ENCODE measurements around the gene SNRNP25. TPM values are rescaled to one million over a fixed set of nuclear protein-coding genes. Genes with fewer than 3 reads are reported as not detected.

The SNRNP25 gene
- total and polyA plus RNA-seq, 4 experiments from 2014 or later, result 10.0 to 20.1 (median 11.3) TPM

DNA sequence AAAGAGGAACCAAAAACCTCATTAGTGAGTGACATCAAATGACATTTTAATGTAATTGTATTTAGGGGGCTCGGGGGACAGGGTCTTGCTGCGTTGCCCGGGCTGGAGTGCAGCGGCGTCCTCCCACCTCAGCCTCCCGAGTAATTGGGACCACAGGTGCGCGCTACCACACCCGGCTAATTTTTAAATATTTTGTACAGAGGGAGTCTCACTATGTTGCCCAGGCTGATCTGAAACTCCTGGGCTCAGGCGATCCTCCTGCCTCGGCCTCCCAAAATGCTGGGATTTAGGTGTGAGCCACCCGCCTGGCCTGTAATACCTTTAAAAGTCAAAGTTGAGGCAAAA, 581 bp downstream of the SNRNP25 start:
- H3K4me3 ChIP-seq (ENCODE audit: low read length in 2 of 2), result peak overlapping the region; percentile 57 to 84
- H3K27me3 ChIP-seq (ENCODE audit: insufficient read depth, low read length), result no peaks in the 10 kb centered on the region
- DNase-seq, result peak in 1 of 5 donors; percentile 20
- intact Hi-C loops (cut with micrococcal nuclease), result no loop called here
- Mint-ChIP-seq H3K4me3 (peak overlapping the region; percentile 90 to 99 (median 97)), H3K4me1 (peaks cover 16 to 40% (median 24%) of the 10 kb centered on the region in 4 donors), H3K27me3 (no peaks in the 10 kb centered on the region), H3K9me3 (peaks cover 0 to 2% (median 0%) of the 10 kb centered on the region in 8 donors), H3K27ac (peak overlapping the region in 5 of 7 donors; percentile 35 to 89 (median 69)), H3K36me3 (peaks cover 14 to 23% of the 10 kb centered on the region in 2 donors)
- no peaks in the 10 kb centered on the region for H3K9me3 ChIP-seq (ENCODE audit: control insufficient read depth in 1 of 2, low read length in 2 of 2)
- H3K27ac ChIP-seq (ENCODE audit: low read depth, low read length), result peak overlapping the region; percentile 60
- ChIA-PET POLR2A (ENCODE audit: partially characterized antibody) (interaction anchor here (1.2 to 2.1 kb wide), 4 partner anchors 15 to 301 kb away, joined by 4 to 22 read pairs (median 8); partner anchors contain the start of genes FAM234A and MPG), CTCF (ENCODE audit: partially characterized antibody) (interaction anchor here (2.1 kb wide), 3 partner anchors 9 to 128 kb away, joined by 5 to 10 read pairs (median 6); no protein-coding TSS in a partner anchor)
- H3K4me1 ChIP-seq (ENCODE audit: insufficient read depth, low read length), result peaks cover 29% of the 10 kb centered on the region
- H3K36me3 ChIP-seq (ENCODE audit: insufficient read depth, low read length), result peaks cover 11% of the 10 kb centered on the region

DNA sequence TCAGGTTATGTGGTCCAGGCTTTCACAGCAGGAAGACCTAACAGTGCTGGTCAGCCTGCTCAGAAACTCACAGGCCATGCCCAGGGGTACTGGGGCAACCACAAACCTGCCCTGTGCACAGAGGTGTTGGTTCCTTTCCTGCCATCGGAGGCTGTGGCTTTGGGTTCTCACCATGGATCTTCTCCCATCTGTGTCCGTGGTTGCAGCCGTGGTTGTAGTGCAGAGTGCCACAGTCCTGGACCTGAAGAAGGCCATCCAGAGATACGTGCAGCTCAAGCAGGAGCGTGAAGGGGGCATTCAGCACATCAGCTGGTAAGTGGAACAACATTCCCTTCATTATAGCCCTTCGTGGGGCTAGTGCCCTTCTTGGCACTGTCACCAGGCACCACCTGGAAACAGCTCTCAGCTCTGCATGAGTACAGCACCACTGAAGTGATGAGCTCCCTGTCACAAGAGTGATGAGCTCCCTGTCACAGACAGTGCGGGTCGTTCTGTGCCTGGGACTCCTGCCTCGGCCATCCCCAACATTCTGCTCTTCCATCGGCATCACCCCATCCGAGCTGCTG, 2.0 kb downstream of the SNRNP25 start:
- H3K27me3 ChIP-seq (ENCODE audit: insufficient read depth, low read length), result no peaks in the 10 kb centered on the region
- Mint-ChIP-seq H3K4me3 (peak overlapping the region in 3 of 8 donors; percentile 66 to 74 (median 66)), H3K9me3 (peaks cover 0 to 2% (median 0%) of the 10 kb centered on the region in 8 donors), H3K27me3 (no peaks in the 10 kb centered on the region), H3K27ac (peak overlapping the region in 1 of 7 donors; percentile 48), H3K4me1 (peaks cover 14 to 33% (median 20%) of the 10 kb centered on the region in 4 donors), H3K36me3 (peaks cover 10 to 17% of the 10 kb centered on the region in 2 donors)
- intact Hi-C loops (cut with micrococcal nuclease), result no loop called here
- no peak overlapping the region for H3K27ac ChIP-seq (ENCODE audit: low read depth, low read length)
- POLR2A ChIA-PET (ENCODE audit: partially characterized antibody), result no interaction called here
- H3K4me3 ChIP-seq (ENCODE audit: low read length in 2 of 2), result no peak overlapping the region
- peaks cover 11% of the 10 kb centered on the region for H3K36me3 ChIP-seq (ENCODE audit: insufficient read depth, low read length)
- peak in 1 of 5 donors; percentile 37 for DNase-seq
- H3K4me1 ChIP-seq (ENCODE audit: insufficient read depth, low read length), result peaks cover 29% of the 10 kb centered on the region
- H3K9me3 ChIP-seq (ENCODE audit: control insufficient read depth in 1 of 2, low read length in 2 of 2), result no peaks in the 10 kb centered on the region
- CTCF ChIA-PET (ENCODE audit: partially characterized antibody), result interaction anchor here (1.7 kb wide), 1 partner anchor 13 kb away, joined by 3 read pairs; no protein-coding TSS in a partner anchor

DNA sequence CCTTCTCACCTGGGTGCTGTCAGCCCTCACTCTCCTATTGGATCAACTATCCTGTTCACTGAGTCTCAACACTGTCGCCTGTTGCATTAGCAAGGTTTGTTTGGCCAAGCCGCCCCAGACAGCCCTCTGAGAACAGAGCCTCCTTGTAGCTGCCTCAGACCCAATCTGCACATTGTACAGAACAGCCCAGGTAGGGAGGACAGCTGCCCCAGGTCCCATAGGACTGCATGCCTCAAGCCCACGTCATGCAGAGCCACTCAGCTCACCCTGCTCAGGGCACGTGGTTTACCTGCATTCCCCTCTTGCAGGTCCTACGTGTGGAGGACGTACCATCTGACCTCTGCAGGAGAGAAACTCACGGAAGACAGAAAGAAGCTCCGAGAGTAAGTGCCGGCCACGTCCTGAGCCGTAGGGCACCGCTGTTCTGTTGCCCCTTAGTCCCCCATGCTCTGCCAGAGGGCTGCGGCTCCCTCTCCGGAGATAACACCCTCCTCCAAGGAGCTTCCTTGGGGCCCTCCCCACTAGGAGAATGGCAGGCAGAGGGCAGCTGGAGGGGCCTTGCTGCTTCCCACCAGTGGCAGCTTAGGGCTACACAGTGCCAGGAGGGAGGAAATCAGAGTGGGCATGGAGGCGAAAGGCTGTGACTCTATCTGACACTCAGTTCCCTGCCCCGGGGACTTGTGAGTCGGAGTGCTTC, 2.8 kb downstream of the SNRNP25 start:
- Histone ChIP-seq H3K4me3 (ENCODE audit: low read length in 2 of 2) (no peak overlapping the region), H3K9me3 (ENCODE audit: control insufficient read depth in 1 of 2, low read length in 2 of 2) (no peaks in the 10 kb centered on the region), H3K36me3 (ENCODE audit: insufficient read depth, low read length) (peaks cover 6% of the 10 kb centered on the region), H3K27ac (ENCODE audit: low read depth, low read length) (no peak overlapping the region), H3K27me3 (ENCODE audit: insufficient read depth, low read length) (no peaks in the 10 kb centered on the region), H3K4me1 (ENCODE audit: insufficient read depth, low read length) (peaks cover 22% of the 10 kb centered on the region)
- intact Hi-C loops (cut with micrococcal nuclease), result no loop called here
- Mint-ChIP-seq H3K36me3 (peaks cover 4 to 10% of the 10 kb centered on the region in 2 donors), H3K27ac (peak overlapping the region in 1 of 7 donors; percentile 48), H3K4me1 (peaks cover 11 to 26% (median 13%) of the 10 kb centered on the region in 4 donors), H3K9me3 (peaks cover 0 to 2% (median 0%) of the 10 kb centered on the region in 8 donors), H3K27me3 (no peaks in the 10 kb centered on the region), H3K4me3 (peak overlapping the region in 3 of 8 donors; percentile 66 to 74 (median 66))
- POLR2A ChIA-PET (ENCODE audit: partially characterized antibody), result no interaction called here
- CTCF ChIA-PET (ENCODE audit: partially characterized antibody), result interaction anchor here (1.7 kb wide), 1 partner anchor 12 kb away, joined by 3 read pairs; no protein-coding TSS in a partner anchor
- peak in 1 of 5 donors; percentile 9 for DNase-seq

DNA sequence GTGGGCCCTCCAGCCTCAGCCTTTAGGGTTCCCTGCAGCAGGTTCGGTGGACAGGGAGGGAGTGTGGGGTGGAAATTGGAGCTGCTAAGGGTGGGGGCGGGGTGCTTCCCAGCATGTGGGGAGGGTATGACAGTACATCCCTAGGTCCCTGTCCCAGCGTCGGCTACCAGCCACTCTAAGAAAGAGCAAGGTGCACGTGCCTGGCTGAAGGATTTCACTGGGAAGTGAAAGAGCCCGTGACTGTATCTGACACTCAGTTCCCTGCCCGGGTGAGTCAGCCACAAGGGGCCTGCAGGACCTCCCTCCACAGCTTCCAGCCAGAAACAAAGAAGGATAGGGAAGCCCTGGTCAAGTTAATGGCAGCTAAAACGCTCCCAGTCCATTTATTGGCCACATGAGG, 4.1 kb downstream of the SNRNP25 start:
- Histone ChIP-seq H3K4me3 (ENCODE audit: low read length in 2 of 2) (no peak overlapping the region), H3K27ac (ENCODE audit: low read depth, low read length) (no peak overlapping the region), H3K4me1 (ENCODE audit: insufficient read depth, low read length) (peaks cover 11% of the 10 kb centered on the region), H3K9me3 (ENCODE audit: control insufficient read depth in 1 of 2, low read length in 2 of 2) (no peaks in the 10 kb centered on the region), H3K36me3 (ENCODE audit: insufficient read depth, low read length) (peaks cover 5% of the 10 kb centered on the region), H3K27me3 (ENCODE audit: insufficient read depth, low read length) (no peaks in the 10 kb centered on the region)
- CTCF ChIA-PET (ENCODE audit: partially characterized antibody), result interaction anchor here (1.4 kb wide), 1 partner anchor 39 kb away, joined by 8 read pairs; no protein-coding TSS in a partner anchor
- DNase-seq, result peak in 1 of 5 donors; percentile 27
- peaks cover 6 to 17% (median 6%) of the 10 kb centered on the region in 4 donors for H3K4me1 Mint-ChIP-seq
- H3K4me3 Mint-ChIP-seq, result no peak overlapping the region
- peaks cover 4 to 9% of the 10 kb centered on the region in 2 donors for H3K36me3 Mint-ChIP-seq
- intact Hi-C loops (cut with micrococcal nuclease), result no loop called here
- no peaks in the 10 kb centered on the region for H3K27me3 Mint-ChIP-seq
- H3K9me3 Mint-ChIP-seq, result peaks cover 0 to 2% (median 0%) of the 10 kb centered on the region in 8 donors
- POLR2A ChIA-PET (ENCODE audit: partially characterized antibody), result no interaction called here
- no peak overlapping the region for H3K27ac Mint-ChIP-seq

DNA sequence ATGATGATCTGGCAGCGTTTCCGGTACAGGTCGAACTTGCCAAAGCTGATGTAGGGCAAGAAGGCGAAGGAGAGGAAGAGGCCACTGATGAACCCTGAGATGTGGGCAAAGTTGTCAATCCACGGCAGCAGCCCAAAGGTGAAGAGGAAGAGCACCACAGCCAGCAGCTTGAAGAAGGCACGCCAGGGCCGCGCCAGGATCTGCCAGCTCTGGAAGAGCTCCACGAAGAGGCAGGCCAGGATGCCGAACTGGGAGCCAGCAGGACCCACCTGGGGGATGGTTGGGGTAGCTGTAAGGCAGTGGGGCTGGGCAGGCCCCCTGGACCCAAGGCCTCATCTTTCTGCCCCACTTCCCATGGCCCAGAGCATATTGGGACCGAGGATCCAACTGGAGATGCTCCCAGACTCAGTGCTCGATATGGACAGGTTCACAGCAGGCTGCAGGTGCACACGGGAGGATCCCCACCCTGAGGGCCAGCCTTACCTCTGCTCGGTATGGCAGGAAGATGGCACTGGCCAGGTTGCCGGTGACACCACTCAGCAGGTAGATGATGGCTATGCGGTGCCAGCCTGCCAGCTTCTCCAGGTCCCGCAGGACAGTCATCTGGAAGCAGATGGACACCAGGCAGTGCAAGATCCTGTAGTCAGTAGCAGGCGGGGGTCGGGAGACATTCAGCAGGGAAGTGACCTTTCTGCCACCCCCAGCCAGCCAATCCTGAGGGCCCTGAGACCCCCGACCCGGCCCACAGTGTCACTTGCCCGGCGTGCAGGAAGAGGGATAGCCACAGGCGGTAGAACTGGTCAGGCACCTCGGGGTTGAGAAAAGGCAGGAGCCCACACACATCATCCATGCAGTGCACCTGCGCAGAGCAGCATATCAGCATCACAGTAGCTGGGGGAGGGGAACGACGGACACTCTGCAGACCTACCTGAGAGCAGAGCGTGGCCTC, 5.1 kb downstream of the SNRNP25 start:
- DNase-seq, result peak in 1 of 5 donors; percentile 16
- intact Hi-C loops (cut with micrococcal nuclease), result no loop called here
- ChIA-PET POLR2A (ENCODE audit: partially characterized antibody) (no interaction called here), CTCF (ENCODE audit: partially characterized antibody) (no interaction called here)
- no peaks in the 10 kb centered on the region for H3K27me3 Mint-ChIP-seq
- Histone ChIP-seq H3K27ac (ENCODE audit: low read depth, low read length) (no peak overlapping the region), H3K36me3 (ENCODE audit: insufficient read depth, low read length) (peaks cover 5% of the 10 kb centered on the region), H3K4me1 (ENCODE audit: insufficient read depth, low read length) (peaks cover 8% of the 10 kb centered on the region), H3K4me3 (ENCODE audit: low read length in 2 of 2) (no peak overlapping the region), H3K9me3 (ENCODE audit: control insufficient read depth in 1 of 2, low read length in 2 of 2) (no peaks in the 10 kb centered on the region), H3K27me3 (ENCODE audit: insufficient read depth, low read length) (no peaks in the 10 kb centered on the region)
- peaks cover 0 to 2% (median 0%) of the 10 kb centered on the region in 8 donors for H3K9me3 Mint-ChIP-seq
- peaks cover under 1 to 4% of the 10 kb centered on the region in 2 donors for H3K36me3 Mint-ChIP-seq
- peak overlapping the region in 1 of 7 donors; percentile 1 for H3K27ac Mint-ChIP-seq
- peaks cover 2 to 6% (median 3%) of the 10 kb centered on the region in 4 donors for H3K4me1 Mint-ChIP-seq
- H3K4me3 Mint-ChIP-seq, result no peak overlapping the region

DNA sequence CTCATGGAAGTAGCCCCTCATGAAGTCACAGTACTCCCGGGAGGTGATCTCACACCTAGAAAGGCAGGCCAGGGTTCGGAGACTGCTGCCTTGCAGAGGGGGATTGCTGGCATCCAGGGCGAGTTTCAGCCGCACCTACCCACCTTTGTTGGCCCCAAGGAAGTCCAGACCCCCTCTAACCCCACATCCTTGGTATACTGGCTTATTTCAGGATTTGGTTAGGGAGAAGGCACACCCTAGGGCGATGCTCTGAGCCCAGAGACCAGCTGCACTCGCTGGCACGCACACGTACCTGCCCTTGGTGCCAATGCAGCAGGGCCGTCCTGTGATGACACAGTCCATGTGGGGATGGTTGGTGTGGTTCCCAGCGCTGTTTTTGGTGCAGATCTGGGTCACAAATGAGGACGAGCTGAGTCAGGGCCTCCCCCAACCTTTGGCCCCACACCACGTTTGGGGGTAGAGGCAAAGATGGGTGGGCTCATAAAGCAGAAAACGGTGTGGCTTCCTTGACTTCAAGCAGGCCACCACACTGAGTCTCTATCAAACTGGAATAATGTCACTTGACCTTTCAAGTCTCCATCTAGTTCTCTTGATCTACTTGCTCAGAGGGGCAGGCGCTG, 5.9 kb downstream of the SNRNP25 start:
- Mint-ChIP-seq H3K27ac (no peak overlapping the region), H3K9me3 (peaks cover 0 to 2% (median 0%) of the 10 kb centered on the region in 8 donors), H3K4me1 (peaks cover 0 to 2% (median 0%) of the 10 kb centered on the region in 4 donors), H3K36me3 (peaks cover 0 to 4% of the 10 kb centered on the region in 2 donors), H3K4me3 (no peak overlapping the region), H3K27me3 (no peaks in the 10 kb centered on the region)
- peak in 1 of 5 donors; percentile 8 for DNase-seq
- H3K27ac ChIP-seq (ENCODE audit: low read depth, low read length), result no peak overlapping the region
- ChIA-PET CTCF (ENCODE audit: partially characterized antibody) (no interaction called here), POLR2A (ENCODE audit: partially characterized antibody) (no interaction called here)
- H3K4me3 ChIP-seq (ENCODE audit: low read length in 2 of 2), result no peak overlapping the region
- no peaks in the 10 kb centered on the region for H3K27me3 ChIP-seq (ENCODE audit: insufficient read depth, low read length)
- H3K4me1 ChIP-seq (ENCODE audit: insufficient read depth, low read length), result peaks cover 2% of the 10 kb centered on the region
- intact Hi-C loops (cut with micrococcal nuclease), result no loop called here
- H3K9me3 ChIP-seq (ENCODE audit: control insufficient read depth in 1 of 2, low read length in 2 of 2), result no peaks in the 10 kb centered on the region
- peaks cover 5% of the 10 kb centered on the region for H3K36me3 ChIP-seq (ENCODE audit: insufficient read depth, low read length)

All from CD4-positive, alpha-beta memory T cell (primary cell).